HG03439 (cell line): ENCODE measurements around the gene CARD10.

Experiments
- ATAC-seq: cut with Tn5 transposase; IDR thresholded peaks from one replicate; pipeline ENCODE4 v1.9.1; 2021; ENCODE audit warnings: mild to moderate bottlenecking, moderate library complexity; ENCODE audit not compliant: unreplicated experiment

CARD10 gene, protein sequence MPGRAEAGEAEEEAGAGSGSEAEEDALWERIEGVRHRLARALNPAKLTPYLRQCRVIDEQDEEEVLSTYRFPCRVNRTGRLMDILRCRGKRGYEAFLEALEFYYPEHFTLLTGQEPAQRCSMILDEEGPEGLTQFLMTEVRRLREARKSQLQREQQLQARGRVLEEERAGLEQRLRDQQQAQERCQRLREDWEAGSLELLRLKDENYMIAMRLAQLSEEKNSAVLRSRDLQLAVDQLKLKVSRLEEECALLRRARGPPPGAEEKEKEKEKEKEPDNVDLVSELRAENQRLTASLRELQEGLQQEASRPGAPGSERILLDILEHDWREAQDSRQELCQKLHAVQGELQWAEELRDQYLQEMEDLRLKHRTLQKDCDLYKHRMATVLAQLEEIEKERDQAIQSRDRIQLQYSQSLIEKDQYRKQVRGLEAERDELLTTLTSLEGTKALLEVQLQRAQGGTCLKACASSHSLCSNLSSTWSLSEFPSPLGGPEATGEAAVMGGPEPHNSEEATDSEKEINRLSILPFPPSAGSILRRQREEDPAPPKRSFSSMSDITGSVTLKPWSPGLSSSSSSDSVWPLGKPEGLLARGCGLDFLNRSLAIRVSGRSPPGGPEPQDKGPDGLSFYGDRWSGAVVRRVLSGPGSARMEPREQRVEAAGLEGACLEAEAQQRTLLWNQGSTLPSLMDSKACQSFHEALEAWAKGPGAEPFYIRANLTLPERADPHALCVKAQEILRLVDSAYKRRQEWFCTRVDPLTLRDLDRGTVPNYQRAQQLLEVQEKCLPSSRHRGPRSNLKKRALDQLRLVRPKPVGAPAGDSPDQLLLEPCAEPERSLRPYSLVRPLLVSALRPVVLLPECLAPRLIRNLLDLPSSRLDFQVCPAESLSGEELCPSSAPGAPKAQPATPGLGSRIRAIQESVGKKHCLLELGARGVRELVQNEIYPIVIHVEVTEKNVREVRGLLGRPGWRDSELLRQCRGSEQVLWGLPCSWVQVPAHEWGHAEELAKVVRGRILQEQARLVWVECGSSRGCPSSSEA

DNA sequence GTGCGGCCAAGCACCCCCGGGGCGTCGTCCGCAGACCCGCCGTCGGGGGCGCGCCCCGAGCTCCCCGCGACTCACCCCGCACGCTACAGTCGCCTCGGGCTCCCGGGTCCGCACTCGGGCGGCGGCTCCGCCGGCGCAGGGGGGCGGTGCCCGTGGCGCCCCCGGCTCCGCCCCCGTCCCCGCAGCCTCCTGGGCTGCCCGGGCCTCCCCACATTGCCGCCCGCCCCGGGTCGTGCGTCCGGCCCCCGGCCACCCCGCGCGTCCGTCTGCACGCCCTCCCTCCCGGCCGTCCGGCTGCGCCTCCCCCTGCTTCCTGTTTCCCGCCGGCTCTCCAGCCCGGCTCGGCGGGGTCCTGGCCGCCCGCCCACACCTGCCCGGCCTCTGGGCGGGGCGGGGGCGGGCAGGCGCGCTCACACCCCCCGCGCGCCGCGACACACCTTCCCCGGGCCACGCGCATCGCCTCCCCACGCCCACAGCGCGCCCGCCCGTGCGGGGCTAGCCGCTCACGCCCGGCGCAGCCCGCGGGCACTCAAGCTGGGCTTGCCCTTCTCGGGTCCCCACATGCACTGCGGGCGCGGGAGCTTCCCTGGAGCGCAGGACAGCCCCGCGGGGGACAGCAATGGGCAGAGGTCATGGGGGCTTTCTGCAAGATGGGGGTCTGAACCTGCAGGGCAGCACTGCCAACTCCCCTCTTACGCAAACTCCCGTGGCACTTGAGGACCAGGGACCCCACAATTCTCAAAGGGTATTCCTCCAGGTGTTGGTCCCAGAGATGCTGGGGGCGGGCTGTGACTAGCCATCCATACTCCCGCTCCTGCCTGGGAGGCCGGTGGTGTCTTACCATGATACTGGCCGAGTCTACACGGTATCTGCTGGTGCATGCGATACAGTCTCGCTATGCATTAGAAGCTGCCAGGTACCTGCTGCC lies at the start of gene CARD10:
CARD10 (minus strand) TSS at position 148 of the 928 bp plus-strand sequence. CDS start 215 bp downstream, outside the sequence.
- ATAC-seq, result no peak

DNA sequence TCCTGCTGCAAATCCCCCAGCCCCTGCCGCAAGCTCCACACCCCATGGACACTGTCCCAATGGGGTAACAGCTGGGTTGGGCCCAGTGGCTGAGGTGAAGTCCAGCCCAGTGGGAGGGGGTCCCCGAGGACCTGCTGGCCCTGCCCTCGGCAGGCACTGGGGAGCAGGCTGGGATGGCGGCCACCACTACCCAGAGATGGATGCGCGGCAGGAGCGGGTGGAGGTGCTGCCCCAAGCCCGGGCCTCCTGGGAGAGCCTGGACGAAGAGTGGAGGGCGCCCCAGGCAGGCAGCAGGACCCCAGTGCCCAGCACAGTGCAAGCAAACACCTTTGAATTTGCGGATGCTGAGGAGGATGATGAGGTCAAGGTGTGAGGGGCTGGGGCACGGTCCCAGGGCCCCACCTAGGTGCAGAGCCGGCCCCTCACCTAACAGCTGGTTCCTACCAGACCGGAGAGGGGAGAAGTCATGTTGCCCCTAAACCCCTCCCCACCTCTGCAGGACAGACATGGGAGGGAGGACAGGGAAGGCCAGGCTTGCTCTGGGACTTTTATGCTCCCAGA lies 49.3 kb upstream of the CARD10 start:
- ATAC-seq, result no peak

DNA sequence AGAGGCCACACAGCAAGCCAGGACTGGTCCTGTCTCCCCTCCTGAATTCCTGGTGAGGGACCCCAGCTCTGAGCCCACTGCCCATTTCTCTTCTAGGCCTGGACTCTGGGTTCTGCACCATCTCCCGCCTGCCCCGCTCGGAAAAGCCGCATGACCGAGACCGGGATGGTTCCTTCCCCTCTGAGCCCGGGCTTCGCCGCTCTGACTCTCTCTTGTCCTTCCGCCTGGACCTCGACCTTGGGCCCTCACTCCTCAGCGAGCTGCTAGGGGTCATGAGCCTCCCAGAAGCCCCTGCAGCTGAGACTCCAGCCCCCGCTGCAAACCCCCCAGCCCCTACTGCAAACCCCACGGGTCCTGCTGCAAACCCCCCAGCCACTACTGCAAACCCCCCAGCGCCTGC lies 48.8 kb upstream of the CARD10 start:
- ATAC-seq, result no peak

DNA sequence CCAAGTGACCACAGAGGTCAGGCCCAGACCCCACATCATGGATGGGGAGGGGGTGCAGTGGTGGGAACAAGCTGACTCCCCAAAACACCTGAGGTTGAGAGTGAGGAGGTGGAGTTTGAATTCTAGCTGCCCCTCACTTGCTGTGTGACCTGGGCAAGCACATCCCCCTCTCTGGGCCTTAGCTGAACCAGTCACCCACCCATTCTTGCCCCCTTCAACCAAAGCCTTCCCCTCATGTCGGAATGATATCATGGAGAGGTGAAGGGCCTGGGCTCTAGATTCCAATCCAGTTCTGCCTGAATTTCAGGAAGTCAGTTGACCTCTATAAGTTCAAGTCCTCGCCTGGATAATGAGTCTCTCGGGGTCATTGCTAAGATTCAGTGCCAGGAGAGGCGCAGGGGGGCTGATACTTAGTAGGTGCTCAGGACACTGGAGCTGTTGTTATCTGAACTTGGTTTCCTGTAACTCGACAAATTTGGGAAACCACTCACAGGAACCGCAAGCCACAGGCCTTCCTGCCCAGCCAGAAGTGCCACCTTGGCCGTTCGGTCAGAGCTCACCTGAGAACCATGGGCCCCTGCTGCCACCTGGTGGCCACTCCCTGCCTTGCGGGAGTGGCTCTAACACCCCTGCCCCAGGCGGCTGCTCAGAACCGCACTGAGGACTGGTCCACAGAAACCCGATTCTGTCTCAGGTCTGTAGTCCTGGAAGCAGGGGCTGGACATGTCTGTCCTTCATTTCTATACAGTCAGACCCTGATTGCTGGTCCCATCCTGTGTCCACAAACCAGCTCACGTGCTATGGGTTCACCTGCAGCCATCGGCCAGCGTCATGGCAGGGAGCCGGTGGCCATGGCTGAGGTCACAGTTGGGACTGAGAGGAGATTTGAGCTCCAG lies 47.9 kb upstream of the CARD10 start:
- peak; percentile 77 for ATAC-seq

DNA sequence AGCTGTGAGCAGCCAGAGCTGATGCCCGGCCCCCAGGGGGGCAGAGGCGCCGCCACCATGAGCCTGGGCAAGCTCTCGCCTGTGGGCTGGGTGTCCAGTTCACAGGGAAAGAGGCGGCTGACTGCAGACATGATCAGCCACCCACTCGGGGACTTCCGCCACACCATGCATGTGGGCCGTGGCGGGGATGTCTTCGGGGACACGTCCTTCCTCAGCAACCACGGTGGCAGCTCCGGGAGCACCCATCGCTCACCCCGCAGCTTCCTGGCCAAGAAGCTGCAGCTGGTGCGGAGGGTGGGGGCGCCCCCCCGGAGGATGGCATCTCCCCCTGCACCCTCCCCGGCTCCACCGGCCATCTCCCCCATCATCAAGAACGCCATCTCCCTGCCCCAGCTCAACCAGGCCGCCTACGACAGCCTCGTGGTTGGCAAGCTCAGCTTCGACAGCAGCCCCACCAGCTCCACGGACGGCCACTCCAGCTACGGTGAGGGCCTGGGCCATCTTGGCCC lies 47.2 kb upstream of the CARD10 start:
- ATAC-seq, result no peak

DNA sequence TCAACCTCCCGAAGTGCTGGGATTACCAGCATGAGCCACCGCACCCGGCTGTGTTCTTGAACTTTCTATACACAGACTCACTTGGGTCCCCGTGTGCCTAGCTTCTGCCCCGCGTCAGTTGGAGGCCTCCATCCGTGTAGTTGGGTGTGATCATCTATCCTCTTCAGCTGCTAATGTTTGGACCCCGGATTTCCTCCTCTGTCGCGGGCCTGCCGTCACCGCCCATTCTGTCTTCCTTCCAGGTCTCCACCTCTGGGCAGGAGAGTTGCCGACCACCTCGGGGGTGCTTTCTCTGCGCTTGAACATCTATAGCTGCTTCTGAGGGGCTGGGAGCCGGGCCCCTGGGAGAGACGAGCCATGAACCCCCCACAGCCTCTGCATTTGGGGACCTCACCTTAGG lies 46.6 kb upstream of the CARD10 start:
- no peak for ATAC-seq

DNA sequence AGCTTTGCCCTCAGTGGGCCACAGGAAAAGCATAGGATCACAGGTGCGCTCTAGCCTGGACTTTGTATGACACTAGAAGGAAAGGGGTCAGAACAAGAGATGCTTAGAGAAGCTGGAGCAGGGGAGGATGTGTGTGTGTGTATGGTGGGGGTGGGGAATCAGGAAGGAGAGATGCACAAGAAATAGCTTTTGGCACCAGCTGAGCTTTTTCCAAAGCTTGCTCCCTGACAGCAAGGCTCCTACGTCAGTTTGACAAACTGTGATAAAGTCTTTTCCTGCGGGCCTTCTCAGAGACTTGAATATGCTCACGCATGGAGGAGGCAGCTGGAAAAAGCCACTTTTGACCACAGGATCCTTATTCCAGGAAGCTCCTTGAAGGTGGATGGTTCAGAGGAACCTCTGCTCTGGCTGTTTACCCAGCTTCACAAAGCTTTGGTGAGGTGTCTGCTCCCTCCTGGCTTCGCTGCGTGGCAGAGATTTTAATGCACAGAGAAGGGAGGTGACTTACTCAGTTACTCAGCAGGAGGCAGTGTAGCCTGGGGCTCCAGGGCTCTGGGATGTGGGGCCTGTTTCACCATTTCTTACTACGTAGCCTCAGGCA lies 45.0 kb upstream of the CARD10 start:
- ATAC-seq, result no peak

DNA sequence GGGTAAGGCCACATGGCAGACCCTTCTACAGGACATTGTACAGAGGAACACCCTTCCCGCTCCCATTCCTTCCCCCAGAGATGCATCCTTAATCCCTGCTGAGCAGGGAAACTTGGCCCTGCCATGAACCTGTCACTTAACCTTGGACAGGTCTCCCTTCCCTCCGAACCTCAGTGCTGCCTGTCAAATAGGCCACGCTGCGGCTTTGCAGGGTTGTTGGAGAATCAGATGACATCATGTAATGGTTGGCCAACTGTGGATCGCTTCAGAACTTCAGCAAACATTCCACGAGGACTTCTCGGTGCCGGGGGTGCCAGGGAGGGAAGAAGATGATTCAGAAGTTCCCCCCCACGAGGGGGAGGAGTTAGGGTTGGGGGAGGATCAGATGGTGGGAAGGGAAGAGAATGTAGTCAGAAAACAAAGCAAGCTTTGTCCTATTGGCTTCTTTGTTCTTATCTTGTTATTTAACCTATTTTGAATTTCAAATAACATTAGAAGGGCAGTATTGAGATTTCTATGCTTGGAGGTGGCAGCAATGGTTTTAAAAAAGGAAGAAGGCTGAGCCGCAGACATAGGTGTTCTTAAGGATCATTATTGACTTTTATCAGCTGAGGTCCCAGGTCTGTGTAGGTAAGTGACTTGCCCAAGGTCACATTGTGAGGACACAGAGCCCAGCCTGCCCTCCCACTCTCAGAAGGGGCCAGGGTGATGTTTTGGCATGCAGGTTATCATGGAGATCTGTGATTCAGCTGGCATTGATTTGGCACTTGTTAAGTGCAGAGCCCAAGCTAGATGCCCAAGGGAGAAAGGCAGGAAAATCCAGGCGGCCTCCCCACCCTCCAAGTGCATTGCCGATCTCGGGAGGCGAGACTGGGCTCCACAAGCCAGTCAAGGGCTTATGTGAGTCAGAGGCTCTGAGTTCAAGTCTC lies 44.2 kb upstream of the CARD10 start:
- no peak for ATAC-seq

DNA sequence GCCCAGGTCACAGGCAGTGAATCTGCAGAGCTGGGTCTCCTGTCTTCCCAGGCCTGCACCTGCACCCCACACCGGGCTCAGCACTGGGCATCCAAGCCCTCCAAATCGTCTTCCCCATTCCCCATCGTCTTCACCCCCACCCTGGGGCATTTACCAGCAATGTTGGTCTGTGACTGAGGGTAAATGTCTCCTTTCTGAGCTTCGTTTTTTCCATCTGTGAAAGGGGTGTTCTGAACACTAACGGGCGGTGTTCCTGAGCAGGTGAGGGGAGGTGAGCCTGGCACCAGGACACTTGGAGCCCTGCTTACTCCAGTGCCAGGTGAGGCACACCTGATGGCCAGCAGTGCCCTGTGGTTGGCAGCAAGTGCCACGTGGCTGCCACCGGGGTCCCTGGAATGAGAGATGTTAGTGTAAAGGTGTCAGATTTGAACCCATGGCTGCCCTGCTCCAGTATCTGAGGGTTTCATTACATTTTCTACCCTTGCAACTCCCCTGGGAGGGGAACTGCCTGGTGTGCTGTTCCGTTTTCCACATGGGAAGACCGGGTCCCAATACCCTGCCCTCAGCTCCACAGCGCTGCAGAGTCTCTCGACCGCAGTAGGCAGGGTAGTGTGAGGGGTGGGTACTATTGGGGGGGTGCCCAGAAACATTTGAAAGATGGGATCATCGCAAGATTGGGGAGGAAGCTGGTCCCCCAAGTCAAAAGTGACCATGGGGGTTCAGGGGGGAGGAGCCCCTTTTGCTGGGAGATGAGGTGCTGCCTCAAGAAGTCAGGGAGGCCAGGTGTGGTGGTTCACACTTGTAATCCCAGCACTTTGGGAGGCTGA lies 43.0 kb upstream of the CARD10 start:
- ATAC-seq, result no peak

DNA sequence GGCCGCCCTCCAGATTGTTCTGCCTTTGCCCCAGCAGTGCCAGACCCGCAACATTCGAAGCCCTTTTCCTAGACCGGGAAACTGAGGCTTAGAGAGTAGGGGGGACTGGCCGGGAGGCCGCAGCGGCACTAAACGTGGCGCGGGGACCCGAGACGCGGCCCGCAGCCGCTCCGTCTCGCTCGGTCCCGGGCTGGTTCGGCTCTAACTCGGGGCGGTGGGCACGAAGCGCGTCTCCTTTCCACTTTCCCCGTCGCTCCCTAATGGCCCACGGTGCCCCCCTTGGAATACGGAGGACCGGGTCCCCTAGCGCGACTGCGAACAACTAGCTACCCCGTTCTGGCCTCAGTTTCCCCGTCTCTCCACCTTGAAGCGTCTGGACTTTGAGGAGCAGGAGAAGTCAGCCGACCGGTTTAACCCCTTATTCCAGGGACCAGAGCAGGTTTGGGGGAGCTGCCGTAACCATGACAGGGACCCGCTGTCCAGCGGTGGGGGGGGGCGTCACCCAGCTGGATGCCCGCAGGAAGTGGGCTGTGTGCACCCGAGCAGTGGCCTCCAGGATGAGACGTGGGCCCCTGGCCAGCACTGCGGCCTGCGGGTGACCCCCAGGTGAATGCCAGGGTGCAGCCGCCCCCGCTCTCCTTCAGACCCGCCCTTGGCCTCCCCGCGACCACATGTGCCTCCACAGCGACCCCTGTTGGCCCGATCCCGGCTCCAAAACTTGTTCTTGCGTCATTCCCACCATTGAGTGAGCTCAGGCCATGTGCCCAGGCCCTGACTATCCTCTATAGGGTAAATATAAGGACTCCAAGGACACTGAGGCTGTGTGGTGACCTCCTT lies 42.2 kb upstream of the CARD10 start:
- no peak for ATAC-seq

DNA sequence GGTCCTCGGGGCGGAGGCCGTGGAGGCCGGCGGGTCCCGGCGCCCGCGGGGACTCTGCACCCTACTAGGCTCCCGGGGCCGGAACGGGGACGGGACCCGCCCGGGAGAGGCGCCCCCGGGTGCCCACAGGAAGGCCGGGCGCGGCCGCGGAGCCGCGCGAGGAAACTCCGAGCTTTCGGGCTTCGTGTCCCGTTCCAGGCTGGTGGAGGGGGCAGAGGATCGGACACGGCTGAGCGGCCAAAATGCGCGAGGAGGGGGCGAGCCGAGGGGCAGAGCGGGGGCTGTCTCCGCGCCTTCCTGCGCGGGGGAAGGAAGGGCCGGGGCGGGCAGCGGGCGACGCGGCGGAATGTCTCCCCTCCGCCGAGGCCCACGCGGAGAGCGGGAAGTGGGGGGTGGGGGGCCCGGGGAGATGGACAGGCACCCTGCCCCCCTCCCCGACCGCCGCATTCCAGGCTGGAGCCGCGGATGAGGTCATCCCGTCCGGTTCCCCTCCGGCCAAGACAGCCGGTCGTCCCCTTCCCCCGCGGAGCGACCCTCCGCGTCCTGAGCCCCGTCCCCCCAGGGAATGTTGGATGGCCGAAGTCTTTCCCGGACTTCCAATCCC lies 41.5 kb upstream of the CARD10 start:
- ATAC-seq, result no peak

DNA sequence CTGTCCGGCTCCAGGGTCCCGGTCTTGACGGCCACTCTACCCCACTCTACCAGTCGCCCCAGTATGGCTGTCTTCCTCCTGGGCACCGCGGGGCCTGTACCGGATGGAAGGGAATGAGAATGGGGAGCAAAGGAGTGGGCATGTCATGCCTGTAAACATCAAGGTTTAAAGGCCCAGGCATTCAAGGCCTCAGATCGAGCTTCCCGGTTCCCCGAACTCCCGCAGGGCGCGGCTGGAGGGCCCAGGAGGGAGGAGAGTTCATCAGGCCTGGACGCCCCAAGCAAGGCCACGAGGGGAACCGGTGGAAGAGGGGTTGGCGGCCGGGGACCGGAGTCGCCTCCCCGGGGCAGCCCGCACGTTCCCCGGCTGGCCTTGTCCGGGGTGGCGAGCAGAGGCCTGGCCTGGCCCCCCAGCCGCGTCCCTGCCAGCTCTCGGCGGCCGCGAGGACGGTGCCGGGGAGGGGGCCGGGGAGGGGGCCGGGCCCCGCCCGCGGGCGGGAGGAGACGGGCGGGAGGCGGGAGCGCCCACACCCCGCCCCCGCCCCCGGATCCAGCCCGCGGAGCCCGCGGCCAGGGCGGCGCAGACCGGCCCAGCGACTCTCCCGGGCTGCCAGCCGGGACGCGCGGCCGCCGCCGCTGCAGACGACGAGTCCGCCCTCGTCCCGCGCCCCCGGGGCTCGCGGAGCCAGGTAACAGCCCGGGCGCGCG lies 40.8 kb upstream of the CARD10 start, which contains the start of gene CDC42EP1:
CDC42EP1 (plus strand) TSS at position 580 of the 707 bp plus-strand sequence. CDS start 5,870 bp downstream, outside the sequence.
- no peak for ATAC-seq

DNA sequence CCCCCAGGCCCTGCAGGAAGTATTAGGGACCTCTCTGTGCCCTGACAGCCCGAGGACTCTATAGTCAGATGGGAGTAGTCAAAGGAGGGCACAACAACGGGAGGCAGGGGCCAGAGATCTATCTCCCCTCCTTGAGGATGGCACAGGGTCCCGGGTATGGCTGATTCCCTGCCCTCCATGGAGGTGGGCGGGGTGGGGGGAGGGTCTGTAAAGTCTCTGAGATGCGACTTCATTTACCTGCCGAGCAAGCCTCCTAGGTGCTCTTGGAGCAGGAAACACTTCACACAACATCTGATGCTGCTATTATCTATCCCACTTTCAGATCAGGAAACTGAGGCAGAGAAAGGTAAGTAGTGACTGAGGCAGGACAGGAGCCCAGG lies 40.3 kb upstream of the CARD10 start:
- ATAC-seq, result no peak

DNA sequence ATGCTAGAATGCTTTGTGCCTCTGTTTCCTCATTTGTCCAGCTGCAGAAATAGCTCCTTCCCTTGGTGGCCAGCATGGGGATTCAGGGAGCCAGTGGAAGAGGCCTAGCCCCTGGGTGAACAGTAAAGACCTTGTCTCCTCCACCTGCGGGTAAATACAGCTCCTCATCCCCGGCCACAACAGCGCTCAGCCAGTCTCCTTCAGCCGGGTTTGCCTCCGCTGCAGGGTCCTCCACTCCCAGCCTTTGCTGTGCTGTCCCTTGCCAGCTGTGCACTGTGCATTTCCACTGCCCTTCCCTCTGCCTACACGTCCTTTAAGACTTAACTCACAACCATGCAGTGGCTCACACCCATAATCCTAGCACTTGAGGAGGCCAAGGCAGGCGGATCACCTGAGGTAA lies 39.6 kb upstream of the CARD10 start:
- no peak for ATAC-seq
